ELR (cell line): ENCODE results near the gene LINGO1.

ENCODE experiments used
- DNase-seq: peaks from one replicate; pipeline ENCODE4 v3.0.0-alpha.2; 2015; ENCODE audit warnings: low read depth

Gene LINGO1

GRCh38 chr15:77631745-77632533, 773 bp downstream of the LINGO1 start:
- no peak for DNase-seq

- DNase-seq, result no peak
Measured at GRCh38 chr15:77630956-77631744, 1.6 kb downstream of the LINGO1 start.

GRCh38 chr15:77630056-77630455, 2.7 kb downstream of the LINGO1 start:
- no peak for DNase-seq

- no peak for DNase-seq
Measured at GRCh38 chr15:77629070-77630030, 3.4 kb downstream of the LINGO1 start.

- no peak for DNase-seq
Measured at GRCh38 chr15:77628010-77628409, 4.7 kb downstream of the LINGO1 start.

- no peak for DNase-seq
Measured at GRCh38 chr15:77627581-77627980, 5.1 kb downstream of the LINGO1 start.

- no peak for DNase-seq
Measured at GRCh38 chr15:77627067-77627466, 5.6 kb downstream of the LINGO1 start.

GRCh38 chr15:77626002-77626401, 6.7 kb downstream of the LINGO1 start:
- DNase-seq, result no peak

GRCh38 chr15:77625376-77625775, 7.3 kb downstream of the LINGO1 start:
- DNase-seq, result no peak

- no peak for DNase-seq
Measured at GRCh38 chr15:77624868-77625267, 7.8 kb downstream of the LINGO1 start.

GRCh38 chr15:77623755-77624524, 8.8 kb downstream of the LINGO1 start:
- no peak for DNase-seq

GRCh38 chr15:77622934-77623754, 9.6 kb downstream of the LINGO1 start:
- DNase-seq, result no peak

GRCh38 chr15:77622209-77622933, 10.3 kb downstream of the LINGO1 start:
- no peak for DNase-seq

GRCh38 chr15:77621847-77622208, 10.9 kb downstream of the LINGO1 start:
- DNase-seq, result no peak

- no peak for DNase-seq
Measured at GRCh38 chr15:77620960-77621647, 11.6 kb downstream of the LINGO1 start.

- no peak for DNase-seq
Measured at GRCh38 chr15:77620297-77620696, 12.4 kb downstream of the LINGO1 start.

GRCh38 chr15:77619883-77620282, 12.8 kb downstream of the LINGO1 start:
- DNase-seq, result no peak

GRCh38 chr15:77617476-77618230, 15.1 kb downstream of the LINGO1 start:
- peak; percentile 19 for DNase-seq

- no peak for DNase-seq
Measured at GRCh38 chr15:77616072-77616471, 16.6 kb downstream of the LINGO1 start.
